ENCODE results near the gene DLL1.

Gene DLL1

DNA sequence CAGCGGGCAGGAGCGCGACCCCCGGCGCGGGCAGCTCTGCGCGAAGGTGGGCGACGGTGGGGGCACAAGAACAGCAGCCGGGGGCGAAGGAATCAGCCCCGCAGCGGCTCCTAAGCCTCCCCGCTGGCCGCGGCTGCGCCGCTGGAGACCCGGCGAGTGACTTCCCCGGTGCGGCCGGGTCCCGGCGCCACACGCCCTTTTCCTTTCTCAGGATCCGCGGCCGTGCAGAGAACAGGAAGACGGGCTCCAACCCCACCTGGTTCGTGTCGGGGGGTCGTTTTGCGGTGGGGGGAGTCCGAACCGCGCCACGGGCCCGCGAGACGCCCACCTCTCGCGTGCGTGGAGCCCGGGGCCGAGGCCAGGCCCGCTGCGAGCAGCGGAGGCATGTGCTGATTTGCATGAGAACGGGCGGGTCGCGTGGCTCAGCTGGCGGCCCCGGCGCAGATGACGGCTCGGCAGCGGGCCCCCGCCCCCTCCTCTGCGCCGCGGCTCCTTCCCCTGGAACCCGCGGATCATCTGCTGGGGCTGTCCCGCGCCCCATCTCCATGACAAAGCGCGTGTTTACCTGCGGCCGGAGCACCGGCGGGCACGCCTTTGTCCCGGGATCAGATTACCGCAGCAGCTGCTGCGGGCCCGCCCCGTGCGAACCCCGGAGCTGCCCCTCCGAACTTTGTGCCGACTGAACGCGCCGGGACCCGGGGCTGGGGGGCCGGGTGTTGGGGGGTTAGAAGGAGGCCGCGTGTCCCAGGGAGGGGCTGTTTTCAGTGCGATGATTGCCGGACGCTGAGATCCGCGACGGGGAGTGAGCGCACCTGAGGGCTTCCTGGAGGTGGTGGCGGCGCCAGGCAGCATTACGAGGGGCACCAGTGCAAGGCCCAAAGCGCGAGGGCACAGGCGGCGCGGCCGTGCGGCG, 4.9 kb upstream of the DLL1 start:
- Histone ChIP-seq H3K27ac (ENCODE audit: low read depth, low read length, severe bottlenecking) (no peak overlapping the region), H3K36me3 (ENCODE audit: control insufficient read depth, insufficient read depth, low read length) (no peaks in the 10 kb centered on the region), H3K9me3 (ENCODE audit: control insufficient read depth, low read length) (peaks cover 3% of the 10 kb centered on the region), H3K4me1 (ENCODE audit: control insufficient read depth, insufficient read depth, low read length, poor library complexity, severe bottlenecking) (peaks cover 9% of the 10 kb centered on the region), H3K4me3 (ENCODE audit: extremely low read depth, insufficient read depth, low read length, poor library complexity, severe bottlenecking) (peak overlapping the region; percentile 33)
- WGBS, 2 experiments (ENCODE audit: insufficient coverage in 2 of 2) = 0 to 1% methylated on average over 63 to 78 of the region's 109 CpGs

DNA sequence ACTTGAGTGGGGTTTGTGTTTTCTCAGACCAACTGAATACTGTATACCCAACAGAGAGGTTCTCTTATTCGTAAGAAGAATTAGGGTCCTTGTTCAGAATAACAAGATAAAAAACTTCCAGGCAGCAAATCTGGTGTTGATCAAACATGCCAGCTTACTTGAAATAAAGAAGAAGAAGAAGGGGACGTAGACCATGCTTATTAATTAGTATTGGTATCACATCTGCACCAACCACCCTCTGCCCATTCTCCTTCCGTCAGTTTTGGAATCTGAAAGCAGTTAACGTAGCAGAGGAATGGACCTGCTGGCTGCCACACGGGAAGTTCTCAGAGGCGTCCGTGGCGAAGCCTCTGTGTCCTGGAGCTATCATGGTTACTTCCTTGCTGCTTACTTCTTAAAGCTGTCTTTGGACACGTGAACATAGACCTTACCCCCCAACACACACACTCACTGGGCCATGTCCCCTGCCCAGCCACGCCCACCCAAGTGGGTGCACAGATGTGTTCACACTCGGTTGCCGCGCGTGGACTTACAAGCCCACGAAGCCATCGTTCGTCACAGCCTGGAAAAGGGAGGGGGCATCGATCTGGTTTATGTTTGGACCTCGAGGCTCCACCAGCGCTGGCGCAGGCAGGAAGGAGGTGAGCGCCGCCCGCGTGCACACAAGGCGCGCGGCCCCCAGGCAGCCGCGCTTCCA, 4.1 kb upstream of the DLL1 start:
- Histone ChIP-seq H3K4me1 (ENCODE audit: control insufficient read depth, insufficient read depth, low read length, poor library complexity, severe bottlenecking) (peaks cover 9% of the 10 kb centered on the region), H3K9me3 (ENCODE audit: control insufficient read depth, low read length) (no peaks in the 10 kb centered on the region), H3K36me3 (ENCODE audit: control insufficient read depth, insufficient read depth, low read length) (no peaks in the 10 kb centered on the region), H3K27ac (ENCODE audit: low read depth, low read length, severe bottlenecking) (no peak overlapping the region), H3K4me3 (ENCODE audit: extremely low read depth, insufficient read depth, low read length, poor library complexity, severe bottlenecking) (peak overlapping the region; percentile 33)
- WGBS, 2 experiments (ENCODE audit: insufficient coverage in 2 of 2) = 5 to 6% methylated on average over 18 to 22 of the region's 30 CpGs

DNA sequence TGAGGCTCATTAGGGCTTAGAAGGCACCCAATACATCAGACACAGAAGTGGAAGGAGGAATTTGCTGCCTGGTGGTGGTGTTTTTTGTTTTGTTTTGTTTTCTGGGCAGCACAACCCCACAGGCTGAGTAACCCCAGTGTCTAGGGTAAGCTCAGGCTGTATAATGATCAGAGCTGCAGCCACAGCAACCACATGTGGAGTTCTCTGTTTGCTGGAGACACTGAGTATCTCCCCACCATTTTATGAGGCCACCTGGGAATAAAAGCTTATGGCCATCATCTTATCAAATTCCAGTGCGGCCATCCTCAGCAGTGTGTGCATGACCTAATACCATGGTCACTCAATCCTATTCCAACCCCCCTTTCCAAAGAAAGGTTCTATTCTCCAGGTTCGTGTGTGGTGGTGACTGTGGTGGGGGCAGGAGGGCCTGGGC, 3.4 kb upstream of the DLL1 start:
- Histone ChIP-seq H3K27ac (ENCODE audit: low read depth, low read length, severe bottlenecking) (no peak overlapping the region), H3K4me3 (ENCODE audit: extremely low read depth, insufficient read depth, low read length, poor library complexity, severe bottlenecking) (no peak overlapping the region), H3K36me3 (ENCODE audit: control insufficient read depth, insufficient read depth, low read length) (no peaks in the 10 kb centered on the region), H3K4me1 (ENCODE audit: control insufficient read depth, insufficient read depth, low read length, poor library complexity, severe bottlenecking) (peaks cover 12% of the 10 kb centered on the region), H3K9me3 (ENCODE audit: control insufficient read depth, low read length) (no peaks in the 10 kb centered on the region)
- no CpG with 5 or more reads among the region's 2 CpGs for WGBS, 2 experiments (ENCODE audit: insufficient coverage in 2 of 2)

DNA sequence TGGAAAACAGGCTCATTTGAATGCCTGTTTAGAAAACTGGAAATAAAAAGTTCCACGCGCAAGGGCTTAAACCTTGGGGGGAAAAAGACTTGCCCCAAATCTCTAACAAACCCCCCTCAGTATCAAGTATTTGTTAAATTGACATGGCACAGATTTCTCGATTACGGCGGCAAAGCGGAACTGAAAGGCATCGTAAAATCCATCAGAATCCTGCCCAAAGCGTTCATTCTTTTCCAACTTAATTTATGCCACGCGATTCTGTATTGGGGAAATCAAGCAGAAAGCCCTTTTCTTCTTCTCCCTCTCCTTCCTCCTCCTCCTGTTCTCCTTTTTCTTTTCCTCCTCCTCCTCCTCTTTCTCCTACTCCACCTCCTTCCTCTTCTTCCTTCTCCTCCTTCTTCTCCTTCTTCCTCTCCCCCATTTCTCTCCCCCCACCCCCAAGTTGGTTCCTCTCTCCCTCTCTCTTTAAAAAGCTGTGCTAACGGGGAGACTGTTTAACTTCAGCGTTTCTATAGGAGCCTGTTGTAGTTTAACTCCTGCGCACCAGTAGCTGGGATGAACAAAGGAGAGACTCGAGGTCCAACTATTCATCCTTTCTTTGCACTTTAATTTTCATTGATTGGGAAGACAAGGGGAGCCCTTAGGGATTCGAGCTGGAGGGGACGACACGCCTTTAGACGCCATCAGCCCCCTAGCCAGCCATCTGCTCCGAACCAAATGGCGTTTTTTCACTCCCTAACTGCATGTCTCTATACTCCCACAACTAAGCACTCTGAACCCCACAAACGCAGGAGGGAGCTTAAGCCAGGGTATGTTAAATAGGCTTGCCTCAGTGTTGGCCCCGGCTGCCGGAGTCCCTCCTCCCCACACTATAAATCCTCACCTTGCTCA, 2.7 kb upstream of the DLL1 start:
- Histone ChIP-seq H3K9me3 (ENCODE audit: control insufficient read depth, low read length) (no peaks in the 10 kb centered on the region), H3K36me3 (ENCODE audit: control insufficient read depth, insufficient read depth, low read length) (no peaks in the 10 kb centered on the region), H3K4me1 (ENCODE audit: control insufficient read depth, insufficient read depth, low read length, poor library complexity, severe bottlenecking) (peaks cover 15% of the 10 kb centered on the region), H3K27ac (ENCODE audit: low read depth, low read length, severe bottlenecking) (no peak overlapping the region), H3K4me3 (ENCODE audit: extremely low read depth, insufficient read depth, low read length, poor library complexity, severe bottlenecking) (no peak overlapping the region)
- 9 to 12% methylated on average over 9 to 20 of the region's 23 CpGs for WGBS, 2 experiments (ENCODE audit: insufficient coverage in 2 of 2)

DNA sequence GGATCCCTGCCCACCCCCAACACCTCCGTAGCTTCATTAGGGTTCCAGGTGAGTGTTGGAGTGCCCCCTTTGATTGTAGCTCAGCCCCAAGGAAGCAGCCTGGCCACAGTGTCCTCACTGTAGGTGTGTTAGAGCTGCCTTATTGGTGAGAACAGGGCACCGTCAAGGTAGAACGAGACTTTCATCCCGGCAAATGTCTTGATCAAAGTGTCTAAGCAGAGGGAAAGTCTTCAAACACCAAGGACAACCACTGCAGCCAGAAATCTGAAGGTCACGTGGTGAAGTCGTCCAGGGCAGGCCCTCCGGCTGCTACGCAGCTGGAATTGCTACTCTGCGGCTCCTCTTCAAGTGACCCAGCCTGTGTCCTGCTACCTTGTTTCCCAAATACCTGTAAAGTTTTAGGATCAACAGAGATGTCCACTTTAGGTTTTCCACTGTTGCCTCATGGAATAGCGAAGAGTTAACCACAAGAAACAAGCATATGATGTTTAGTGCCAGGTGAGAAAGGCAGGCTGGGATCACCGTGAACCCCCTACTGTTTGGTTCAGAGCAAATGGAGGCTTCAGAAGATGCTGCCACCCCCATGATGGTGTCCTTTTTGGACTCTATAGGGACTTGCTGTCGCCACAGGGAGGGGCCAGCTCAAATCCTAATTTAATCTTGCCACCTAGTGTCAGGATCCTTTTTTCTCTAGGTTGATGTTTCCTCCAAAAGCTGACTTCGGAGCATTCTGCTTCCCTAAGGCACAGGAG, 1.7 kb upstream of the DLL1 start:
- H3K9me3 ChIP-seq (ENCODE audit: control insufficient read depth, low read length) = no peaks in the 10 kb centered on the region
- H3K4me3 ChIP-seq (ENCODE audit: extremely low read depth, insufficient read depth, low read length, poor library complexity, severe bottlenecking) = no peak overlapping the region
- 4% methylated on average over 11 to 12 of the region's 13 CpGs for WGBS, 2 experiments (ENCODE audit: insufficient coverage in 2 of 2)
- H3K4me1 ChIP-seq (ENCODE audit: control insufficient read depth, insufficient read depth, low read length, poor library complexity, severe bottlenecking) = peaks cover 19% of the 10 kb centered on the region
- no peaks in the 10 kb centered on the region for H3K36me3 ChIP-seq (ENCODE audit: control insufficient read depth, insufficient read depth, low read length)
- no peak overlapping the region for H3K27ac ChIP-seq (ENCODE audit: low read depth, low read length, severe bottlenecking)

DNA sequence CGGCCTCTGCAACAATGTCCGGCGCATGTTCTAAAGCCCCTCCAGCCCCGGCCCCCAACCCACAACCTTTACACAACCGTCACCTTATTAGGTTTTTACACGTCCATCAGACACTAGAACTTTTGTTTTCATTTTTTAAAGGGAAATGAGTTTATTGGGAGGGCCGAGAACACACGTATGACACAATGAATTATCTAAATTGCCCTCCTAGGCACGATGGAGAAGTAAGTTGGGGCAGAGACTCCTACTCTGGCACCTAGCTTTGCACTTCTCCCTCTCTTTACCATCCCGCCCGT, 1.2 kb upstream of the DLL1 start:
- 0% methylated on average over 3 to 5 of the region's 11 CpGs for WGBS, 2 experiments (ENCODE audit: insufficient coverage in 2 of 2)
- no peak overlapping the region for H3K4me3 ChIP-seq (ENCODE audit: extremely low read depth, insufficient read depth, low read length, poor library complexity, severe bottlenecking)
- peaks cover 24% of the 10 kb centered on the region for H3K4me1 ChIP-seq (ENCODE audit: control insufficient read depth, insufficient read depth, low read length, poor library complexity, severe bottlenecking)
- H3K27ac ChIP-seq (ENCODE audit: low read depth, low read length, severe bottlenecking) = no peak overlapping the region
- no peaks in the 10 kb centered on the region for H3K9me3 ChIP-seq (ENCODE audit: control insufficient read depth, low read length)
- H3K36me3 ChIP-seq (ENCODE audit: control insufficient read depth, insufficient read depth, low read length) = no peaks in the 10 kb centered on the region

DNA sequence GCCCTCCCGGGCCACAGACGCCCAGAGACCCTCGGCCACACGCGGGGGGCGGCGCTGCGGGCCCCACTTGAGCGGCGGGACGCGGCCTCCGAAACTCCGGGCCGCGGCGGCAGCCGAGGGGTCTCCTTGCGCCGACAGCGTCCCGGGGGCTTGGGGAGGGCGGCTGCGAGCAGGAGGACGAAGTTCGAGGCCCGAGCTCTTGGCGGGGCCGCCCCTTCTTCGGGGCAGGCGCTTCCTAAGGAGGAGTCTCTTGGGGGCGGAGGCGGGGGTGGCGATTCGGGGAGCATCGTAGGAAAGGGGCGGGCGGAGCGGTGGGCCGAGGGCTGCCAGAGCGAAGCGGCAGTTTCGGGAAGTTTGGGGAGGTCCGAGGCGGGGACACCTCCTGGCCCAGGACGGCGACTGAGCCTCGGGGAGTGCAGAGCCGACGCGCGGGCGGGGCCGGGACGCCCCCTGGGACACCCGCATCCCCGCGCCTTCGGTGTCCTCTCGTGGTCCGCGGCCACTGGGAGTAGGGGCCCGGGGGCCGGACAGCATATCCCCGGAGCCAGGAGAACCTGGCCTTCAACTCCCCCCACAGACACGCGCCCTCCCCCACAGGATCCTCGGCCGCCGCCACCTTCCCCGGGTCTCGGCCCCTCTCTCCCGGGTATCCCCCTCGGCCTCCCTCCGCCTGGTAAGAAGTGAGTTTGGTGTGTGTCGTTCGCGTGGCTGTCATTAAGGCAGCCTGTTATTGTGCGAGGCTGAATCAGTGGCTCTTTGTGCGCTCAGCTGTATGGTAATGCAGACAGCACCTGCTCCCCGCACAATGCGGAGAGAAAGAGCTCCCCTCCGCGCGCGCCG, 613 bp upstream of the DLL1 start:
- Histone ChIP-seq H3K27ac (ENCODE audit: low read depth, low read length, severe bottlenecking) (no peak overlapping the region), H3K4me1 (ENCODE audit: control insufficient read depth, insufficient read depth, low read length, poor library complexity, severe bottlenecking) (peaks cover 27% of the 10 kb centered on the region)

DNA sequence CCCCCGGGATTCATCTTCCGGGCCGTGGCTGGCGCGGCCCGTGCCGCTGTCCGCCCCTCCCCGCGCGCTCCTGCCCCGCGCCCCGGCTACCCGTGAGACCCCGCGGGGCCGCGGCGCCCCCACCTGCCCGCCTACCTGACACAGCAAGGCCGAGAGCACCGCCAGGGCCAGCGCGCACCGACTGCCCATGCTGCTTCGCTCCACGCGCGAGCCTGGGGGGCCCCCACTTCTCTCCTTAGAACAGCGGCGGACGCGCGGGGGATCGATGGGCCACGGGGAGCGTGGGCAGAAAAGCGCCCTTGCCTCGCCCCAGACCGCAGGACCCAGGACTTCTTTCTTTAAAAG, 955 bp downstream of the DLL1 start:
- WGBS, 2 experiments (ENCODE audit: insufficient coverage in 2 of 2) = 0 to 1% methylated on average over 27 to 32 of the region's 41 CpGs
- peak overlapping the region; percentile 41 for H3K4me3 ChIP-seq (ENCODE audit: extremely low read depth, insufficient read depth, low read length, poor library complexity, severe bottlenecking)
- H3K36me3 ChIP-seq (ENCODE audit: control insufficient read depth, insufficient read depth, low read length) = no peaks in the 10 kb centered on the region
- H3K27ac ChIP-seq (ENCODE audit: low read depth, low read length, severe bottlenecking) = no peak overlapping the region
- H3K9me3 ChIP-seq (ENCODE audit: control insufficient read depth, low read length) = no peaks in the 10 kb centered on the region
- peaks cover 24% of the 10 kb centered on the region for H3K4me1 ChIP-seq (ENCODE audit: control insufficient read depth, insufficient read depth, low read length, poor library complexity, severe bottlenecking)

More for the DNA sequence above, 613 bp upstream of the DLL1 start:
- no peaks in the 10 kb centered on the region for H3K36me3 ChIP-seq (ENCODE audit: control insufficient read depth, insufficient read depth, low read length)
- 1% methylated on average over 53 to 62 of the region's 87 CpGs for WGBS, 2 experiments (ENCODE audit: insufficient coverage in 2 of 2)
- H3K9me3 ChIP-seq (ENCODE audit: control insufficient read depth, low read length) = no peaks in the 10 kb centered on the region
- H3K4me3 ChIP-seq (ENCODE audit: extremely low read depth, insufficient read depth, low read length, poor library complexity, severe bottlenecking) = peak overlapping the region; percentile 26

DNA sequence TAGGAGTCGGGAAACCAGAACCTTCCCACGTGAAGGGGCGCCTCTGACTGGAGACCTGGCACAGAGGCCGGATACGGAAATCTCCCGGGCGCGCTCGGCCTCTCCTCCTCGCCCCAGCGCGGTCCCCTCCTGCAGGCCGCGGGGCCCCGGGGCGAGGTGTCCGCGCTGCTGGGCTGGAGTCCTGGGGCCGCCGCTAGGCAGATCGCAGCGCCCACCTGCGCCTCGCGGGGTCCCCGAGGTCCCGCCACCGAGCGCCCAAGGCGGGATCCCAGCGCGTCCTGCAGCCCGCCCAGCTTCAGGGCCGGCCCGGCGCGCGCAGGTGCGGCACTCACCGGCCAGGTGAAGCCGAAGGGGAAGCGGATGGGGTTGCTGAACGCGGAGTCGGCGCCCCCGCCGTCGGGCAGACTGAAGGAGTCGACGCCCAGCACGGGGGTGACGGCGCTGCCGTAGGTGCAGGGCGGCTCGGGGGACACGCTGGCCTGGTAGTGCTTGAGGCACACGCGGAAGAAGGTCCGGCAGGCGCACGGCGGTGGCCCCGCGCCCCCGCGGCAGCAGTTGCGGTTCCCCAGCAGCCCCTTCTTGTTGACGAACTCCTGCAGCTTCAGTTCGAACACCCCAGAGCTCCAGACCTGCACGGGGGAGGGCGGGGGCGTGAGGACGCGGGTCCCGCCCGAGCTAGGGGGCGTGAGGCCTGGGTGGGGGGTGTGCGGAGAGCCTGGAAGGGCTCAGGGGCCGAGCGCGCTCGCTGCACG, 1.5 kb downstream of the DLL1 start:
- Histone ChIP-seq H3K4me1 (ENCODE audit: control insufficient read depth, insufficient read depth, low read length, poor library complexity, severe bottlenecking) (peaks cover 24% of the 10 kb centered on the region), H3K27ac (ENCODE audit: low read depth, low read length, severe bottlenecking) (no peak overlapping the region), H3K4me3 (ENCODE audit: extremely low read depth, insufficient read depth, low read length, poor library complexity, severe bottlenecking) (peak overlapping the region; percentile 41), H3K9me3 (ENCODE audit: control insufficient read depth, low read length) (no peaks in the 10 kb centered on the region), H3K36me3 (ENCODE audit: control insufficient read depth, insufficient read depth, low read length) (no peaks in the 10 kb centered on the region)
- WGBS, 2 experiments (ENCODE audit: insufficient coverage in 2 of 2) = 0 to 2% methylated on average over 68 to 72 of the region's 85 CpGs
